DMS53 treated with DMSO at 0.1 percent for 48 hours (cell line): ENCODE measurements around the gene MARK4.

Experiments
- DNase-seq: peaks from one replicate; lab custom pipeline; 2025; ENCODE audit not compliant: unreplicated experiment; lab: John Stamatoyannopoulos, UW

MARK4 gene

GRCh38 chr19:45271098-45271734 is 20.1 kb downstream of the MARK4 start:
- no peak for DNase-seq

GRCh38 chr19:45271735-45272108 is 20.7 kb downstream of the MARK4 start:
- no peak for DNase-seq

GRCh38 chr19:45273521-45273855 is 22.4 kb downstream of the MARK4 start:
- no peak for DNase-seq

DNA sequence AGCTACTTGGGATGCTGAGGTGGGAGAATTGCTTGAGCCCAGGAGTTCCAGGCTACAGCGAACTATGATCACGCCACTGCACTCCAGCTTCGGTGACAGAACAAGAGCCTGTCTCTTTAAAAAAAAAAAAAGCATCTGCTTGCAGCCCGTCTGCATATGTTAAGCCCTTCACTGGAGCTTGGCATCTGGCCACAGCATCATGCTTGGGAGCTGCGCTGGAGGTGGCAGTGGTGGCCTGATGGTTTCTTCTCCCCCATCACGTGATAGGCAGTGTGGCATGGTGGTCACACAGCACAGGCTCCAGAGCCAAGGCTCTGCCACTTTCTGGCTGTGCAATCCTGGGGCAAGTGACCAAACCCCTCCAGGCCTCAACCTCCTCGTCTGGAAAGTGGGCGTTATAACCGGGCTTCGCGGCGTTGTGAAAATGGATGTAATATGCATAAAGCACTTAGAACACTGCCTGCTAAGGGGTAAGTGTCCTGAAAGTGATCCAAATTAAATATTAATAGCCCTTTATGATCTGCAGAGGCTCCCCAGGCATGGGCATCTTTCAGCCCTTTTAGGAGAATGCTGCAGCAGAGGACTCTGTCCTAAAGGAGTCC is 24.4 kb downstream of the MARK4 start:
- DNase-seq = no peak

- DNase-seq = no peak
Measured at GRCh38 chr19:45276284-45276687, 25.2 kb downstream of the MARK4 start.

DNA sequence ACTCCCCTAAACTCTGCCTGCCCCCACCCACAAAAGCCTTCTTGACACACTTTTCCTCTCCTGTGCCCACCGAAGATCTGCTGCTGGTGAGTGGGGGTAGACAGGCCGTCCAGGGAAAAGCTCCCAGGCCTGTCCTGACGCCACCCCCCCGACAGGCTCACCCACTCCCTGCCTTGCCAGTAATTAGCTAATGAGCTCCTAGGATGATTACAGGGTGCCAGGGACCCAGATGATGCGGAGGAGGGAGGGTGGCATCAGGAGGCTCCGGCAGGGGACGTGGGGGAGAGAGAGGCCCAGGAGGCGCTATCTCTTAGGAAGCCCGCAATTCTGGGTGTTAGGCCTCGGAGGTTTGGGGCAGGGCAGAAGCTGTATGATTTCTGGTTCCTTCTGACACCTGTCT is 27.0 kb downstream of the MARK4 start:
- DNase-seq = no peak

DNA sequence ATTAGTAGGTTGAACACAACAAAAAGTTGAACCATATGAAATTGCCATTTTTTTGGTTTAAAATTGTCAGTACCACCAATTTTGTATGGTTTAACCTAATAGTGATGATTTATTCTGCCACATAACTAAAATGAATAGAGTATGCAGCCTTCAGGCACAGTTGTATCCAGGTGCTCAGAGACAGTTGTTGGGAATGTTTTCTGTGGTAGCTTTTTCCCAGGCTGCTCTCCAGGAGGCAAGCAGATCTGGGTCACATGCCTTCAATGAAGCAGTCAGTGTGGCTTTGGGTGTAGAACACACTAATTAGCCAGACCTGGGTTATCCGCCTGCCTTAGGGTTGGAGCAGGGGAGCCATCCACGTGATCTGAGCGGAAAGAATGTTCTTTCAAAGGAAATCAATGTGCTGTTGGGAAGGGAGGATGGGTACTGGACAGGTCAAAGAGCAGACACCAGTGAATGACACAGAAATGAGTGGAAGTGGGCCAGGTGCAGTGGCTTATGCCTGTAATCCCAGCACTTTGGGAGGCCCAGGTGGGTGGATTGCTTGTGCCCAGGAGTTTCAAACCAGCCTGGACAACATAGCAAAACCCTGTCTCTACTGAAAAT is 28.6 kb downstream of the MARK4 start:
- no peak for DNase-seq

DNA sequence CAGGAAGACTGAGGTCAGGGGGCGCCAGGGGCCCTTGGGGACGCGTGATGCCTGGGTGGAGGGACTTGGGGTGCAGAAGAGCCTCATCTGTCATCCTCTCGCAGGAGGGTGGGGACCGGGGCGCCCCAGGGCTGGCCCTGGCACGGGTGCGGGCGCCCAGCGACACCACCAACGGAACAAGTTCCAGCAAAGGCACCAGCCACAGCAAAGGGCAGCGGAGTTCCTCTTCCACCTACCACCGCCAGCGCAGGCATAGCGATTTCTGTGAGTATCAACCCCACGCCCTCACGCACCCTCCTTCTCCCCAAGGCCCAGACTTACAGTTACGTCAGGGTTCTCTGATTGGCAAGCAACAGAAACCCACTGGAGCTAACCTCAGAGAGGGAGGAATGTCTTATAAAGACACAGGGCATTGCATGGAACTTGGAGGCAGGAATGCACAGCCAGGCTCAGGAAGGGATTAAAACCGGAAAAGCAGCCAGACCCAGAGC is 29.4 kb downstream of the MARK4 start:
- no peak for DNase-seq

DNA sequence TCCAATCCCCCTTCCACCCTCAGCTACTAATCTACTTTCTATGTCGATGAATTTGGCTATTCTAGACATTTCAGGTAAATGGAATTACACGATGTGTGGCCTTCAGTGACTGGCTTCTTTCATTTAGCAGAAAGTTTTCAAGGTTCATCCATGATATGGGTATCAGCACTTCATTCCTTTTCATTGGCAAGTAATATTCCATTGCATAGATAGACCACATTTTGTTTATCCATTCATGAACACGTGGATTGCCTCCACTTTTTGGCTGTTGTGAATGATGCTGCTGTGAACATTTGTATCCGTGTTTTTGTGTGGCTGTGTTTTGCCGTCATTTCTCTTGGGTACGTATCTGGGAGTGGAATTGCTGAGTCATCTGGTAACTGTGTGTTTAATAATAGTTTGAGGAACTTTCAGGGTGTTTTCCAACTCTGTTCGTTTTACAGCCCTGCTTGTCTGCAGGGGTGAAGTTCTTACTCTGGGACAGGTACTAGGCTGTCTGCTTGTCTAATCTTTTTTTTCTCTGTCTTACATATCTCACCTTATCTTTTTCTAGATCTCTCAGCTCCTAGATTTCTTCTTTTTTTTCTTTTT is 32.5 kb downstream of the MARK4 start:
- no peak for DNase-seq

- no peak for DNase-seq
Measured at GRCh38 chr19:45290381-45290931, 39.4 kb downstream of the MARK4 start.

- DNase-seq = no peak
Measured at GRCh38 chr19:45291834-45292233, 40.8 kb downstream of the MARK4 start.

DNA sequence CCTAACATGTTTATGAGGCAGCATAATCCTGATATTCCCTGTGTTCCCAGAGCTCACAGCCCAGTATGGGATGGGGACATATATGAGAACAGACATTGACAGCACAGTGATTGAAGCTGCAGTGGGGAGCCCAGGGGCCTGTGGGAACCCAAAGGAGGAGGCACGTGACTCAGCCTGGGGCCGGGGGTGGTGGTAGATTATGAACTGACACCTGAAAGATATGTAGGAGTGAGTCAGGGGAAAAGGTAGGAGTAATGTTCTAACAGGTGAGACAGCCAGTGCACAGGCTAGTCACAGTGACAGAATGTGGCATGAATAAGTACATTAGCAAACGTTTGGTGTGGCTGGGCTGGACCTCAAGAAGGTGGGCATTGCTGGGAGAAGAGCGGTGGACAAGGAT is 42.6 kb downstream of the MARK4 start:
- DNase-seq = no peak

DNA sequence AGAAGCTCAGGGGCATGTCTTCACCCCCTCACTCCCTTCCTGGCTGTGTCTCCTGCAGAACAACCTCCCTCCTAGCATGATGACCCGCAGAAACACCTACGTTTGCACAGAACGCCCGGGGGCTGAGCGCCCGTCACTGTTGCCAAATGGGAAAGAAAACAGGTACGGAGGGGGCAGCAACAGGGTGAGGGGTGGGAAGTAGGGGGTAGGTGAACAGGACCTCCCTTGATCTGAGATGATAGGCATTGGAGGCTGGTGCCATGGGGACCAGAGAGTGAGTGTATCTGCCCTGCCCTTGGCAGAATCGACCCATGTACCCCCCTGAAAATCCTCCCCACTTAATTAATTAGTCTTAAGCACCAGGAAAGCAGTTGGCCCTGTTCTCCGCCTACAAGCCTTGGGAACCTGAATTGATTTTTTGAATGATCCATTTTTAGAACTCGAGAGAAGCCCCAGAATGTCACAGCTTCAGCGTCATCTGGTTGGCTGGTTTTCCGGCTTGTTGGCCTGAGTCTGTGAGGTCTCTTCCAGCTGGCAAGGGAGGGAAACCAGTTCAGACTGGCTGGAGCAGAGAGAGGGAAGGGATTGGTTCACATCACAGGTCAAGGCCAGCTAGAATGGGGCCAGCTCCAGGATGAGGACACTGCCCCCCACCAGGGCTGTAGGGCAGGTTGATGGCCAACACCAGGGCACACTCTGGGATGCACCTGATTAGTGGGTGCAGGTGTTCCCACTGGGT is 43.4 kb downstream of the MARK4 start:
- DNase-seq = no peak

- no peak for DNase-seq
Measured at GRCh38 chr19:45295873-45296272, 44.8 kb downstream of the MARK4 start.

- DNase-seq = no peak
Measured at GRCh38 chr19:45296355-45296754, 45.3 kb downstream of the MARK4 start.

- DNase-seq = no peak
Measured at GRCh38 chr19:45297674-45298073, 46.6 kb downstream of the MARK4 start.

DNA sequence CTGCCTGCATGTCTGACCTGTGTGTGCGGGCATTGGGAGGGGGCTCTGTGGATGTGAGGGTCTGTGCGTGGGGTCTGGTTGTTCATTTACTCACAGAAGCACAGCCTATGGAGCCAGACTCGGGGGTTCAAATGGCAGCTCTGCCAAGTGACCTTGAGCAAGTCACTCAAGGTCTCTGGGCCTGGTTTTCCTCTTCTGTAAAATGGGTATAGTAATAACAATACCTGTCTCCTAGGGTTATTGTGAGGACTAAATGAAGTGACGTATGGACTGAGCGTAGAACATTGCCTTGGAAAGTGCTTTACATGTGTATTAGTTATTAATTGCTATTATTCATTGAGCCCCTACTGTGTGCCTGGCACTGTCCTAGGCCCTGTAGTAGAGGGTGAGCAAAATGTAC is 47.2 kb downstream of the MARK4 start:
- no peak for DNase-seq

DNA sequence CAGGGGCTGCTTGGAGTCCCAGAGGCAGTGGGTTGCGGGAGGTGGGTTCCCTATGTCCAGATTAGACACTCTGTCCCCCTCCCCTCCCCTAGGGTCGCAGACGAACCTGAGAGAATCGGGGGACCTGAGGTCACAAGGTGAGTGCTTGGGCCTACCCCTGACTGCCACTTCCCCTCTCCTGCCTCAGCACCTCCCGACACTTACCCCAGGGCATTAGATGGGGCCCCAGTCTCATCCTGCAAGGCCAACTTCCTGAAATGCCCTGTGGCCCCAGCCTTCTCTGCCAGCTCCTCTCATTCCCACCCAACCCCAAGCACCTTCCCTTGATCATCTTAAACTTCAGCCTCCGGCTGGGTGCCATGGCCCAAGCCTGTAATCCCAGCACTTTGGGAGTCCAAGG is 48.6 kb downstream of the MARK4 start:
- no peak for DNase-seq

GRCh38 chr19:45302416-45302815 is 51.3 kb downstream of the MARK4 start:
- DNase-seq = no peak

- no peak for DNase-seq
Measured at GRCh38 chr19:45303269-45304060, 52.4 kb downstream of the MARK4 start.
